Tibial nerve (tissue), 3 donors: ENCODE measurements around the gene SLC9B2.

Experiments used
- CTCF ChIP-seq, 5 experiments: fragments of 200-600 bp in 3 of 5; fragments of 450-650 bp in 2 of 5; sonication (generic) in 3 of 5; IDR thresholded peaks; one replicate each; pipeline ENCODE4 v1.5.1; 2016 to 2019; ENCODE audit warnings: antibody characterized with exemption in 5 of 5, mild to moderate bottlenecking in 3 of 5, moderate library complexity in 2 of 5
- POLR2A ChIP-seq, 2 donors: fragments of 450-650 bp; IDR thresholded peaks; one replicate each; pipeline ENCODE4 v1.6.1; 2017; ENCODE audit warnings: antibody characterized with exemption in 2 of 2, mild to moderate bottlenecking in 2 of 2, moderate library complexity in 2 of 2

DNA sequence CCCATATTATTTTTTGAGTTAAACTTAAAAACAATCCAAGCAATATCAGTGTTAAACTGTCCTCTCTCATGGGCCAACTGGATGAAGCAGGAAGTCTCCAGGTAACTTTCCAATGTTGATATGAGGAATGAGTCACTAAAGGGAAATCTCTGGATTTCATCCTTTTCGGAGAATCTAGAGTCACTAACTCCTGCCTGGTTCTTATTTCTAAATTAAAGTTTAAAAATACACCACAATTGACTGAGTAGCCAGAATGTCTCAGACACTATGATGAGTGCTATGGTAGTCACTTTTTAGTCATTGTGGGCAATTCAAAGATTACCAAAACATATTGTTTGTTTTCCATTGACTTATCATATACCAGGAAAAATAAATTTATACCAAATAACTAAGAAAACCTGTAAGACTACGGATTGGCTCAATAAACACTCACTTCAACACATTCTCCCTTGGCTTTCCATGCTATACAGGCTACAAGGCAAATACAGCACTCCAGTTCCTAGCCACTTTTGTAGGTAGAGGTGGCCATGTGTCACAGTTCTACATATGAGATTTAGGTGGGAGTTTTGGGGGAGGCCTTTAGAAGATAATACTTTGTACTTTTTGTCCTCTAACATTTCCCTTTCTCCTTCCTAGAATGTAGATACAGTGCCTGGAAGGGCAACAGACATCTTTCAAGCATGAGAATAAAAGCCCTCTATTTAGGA, 8.6 kb downstream of the SLC9B2 start:
- no peak for TF ChIP-seq CTCF (IDR thresholded peaks at IDR 0.05)
- TF ChIP-seq POLR2A (IDR thresholded peaks at IDR 0.05) = no peak
